ENCODE data around the gene TPT1.
"Not testable (repeated sequence)": the region's sequence is repeated elsewhere in the genome, so short reads cannot be mapped to it uniquely, and the experiment has no call there.

TPT1 gene

DNA sequence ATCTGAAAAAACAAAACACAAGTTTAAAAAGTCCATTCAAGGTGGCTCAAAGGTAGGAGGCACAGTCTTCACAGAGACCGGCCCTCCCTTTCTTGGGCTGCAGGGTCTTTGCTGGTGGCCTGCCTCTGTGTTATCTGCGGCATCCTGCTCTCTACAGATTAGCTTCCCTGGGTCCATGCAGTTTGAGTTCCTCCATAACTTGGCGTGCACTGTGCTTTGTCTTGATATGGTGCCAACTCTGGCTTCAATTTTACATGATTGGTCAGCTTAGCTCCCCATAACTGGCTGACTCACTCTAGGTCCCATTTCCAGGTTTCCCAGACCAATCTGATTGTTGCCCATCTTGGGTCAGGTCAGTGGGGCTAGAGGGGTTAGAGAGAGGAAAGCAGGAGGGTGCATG lies 41.8 kb downstream of the TPT1 start:
- no peak for DNase-seq

DNA sequence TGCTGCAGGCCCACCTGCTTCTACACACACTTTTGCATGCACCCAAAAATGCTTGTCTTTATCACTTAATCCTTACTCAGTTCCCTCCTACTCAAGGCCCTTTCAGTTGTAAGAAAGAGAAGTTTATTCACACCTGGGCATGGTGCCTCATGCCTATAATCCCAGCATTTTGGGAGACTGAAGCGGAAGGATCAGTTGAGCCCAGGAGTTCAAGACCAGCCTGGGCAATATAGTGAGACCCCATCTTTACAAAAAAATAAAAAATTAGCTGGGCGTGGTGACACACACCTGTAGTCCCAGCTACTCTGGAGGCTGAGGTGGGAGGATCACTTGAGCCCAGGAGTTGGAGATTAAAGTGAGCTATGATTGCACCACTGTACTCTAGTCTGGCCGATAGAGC lies 42.4 kb downstream of the TPT1 start:
- DNase-seq: not testable (repeated sequence)

DNA sequence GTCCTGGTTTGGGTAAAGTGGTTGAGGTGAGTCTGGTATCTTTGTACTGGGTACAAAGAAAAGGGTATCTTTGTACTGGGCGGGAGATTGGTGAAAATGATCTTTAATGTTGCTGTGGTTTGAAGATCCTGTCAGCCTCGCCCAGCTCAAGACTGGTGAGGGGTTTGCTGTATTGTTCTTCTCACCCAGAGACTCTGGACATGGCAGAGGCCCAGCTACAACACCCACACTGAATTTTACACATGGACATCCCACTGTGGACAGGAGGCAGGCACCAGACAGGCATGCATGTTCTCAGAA lies 42.8 kb downstream of the TPT1 start:
- DNase-seq: no peak

DNA sequence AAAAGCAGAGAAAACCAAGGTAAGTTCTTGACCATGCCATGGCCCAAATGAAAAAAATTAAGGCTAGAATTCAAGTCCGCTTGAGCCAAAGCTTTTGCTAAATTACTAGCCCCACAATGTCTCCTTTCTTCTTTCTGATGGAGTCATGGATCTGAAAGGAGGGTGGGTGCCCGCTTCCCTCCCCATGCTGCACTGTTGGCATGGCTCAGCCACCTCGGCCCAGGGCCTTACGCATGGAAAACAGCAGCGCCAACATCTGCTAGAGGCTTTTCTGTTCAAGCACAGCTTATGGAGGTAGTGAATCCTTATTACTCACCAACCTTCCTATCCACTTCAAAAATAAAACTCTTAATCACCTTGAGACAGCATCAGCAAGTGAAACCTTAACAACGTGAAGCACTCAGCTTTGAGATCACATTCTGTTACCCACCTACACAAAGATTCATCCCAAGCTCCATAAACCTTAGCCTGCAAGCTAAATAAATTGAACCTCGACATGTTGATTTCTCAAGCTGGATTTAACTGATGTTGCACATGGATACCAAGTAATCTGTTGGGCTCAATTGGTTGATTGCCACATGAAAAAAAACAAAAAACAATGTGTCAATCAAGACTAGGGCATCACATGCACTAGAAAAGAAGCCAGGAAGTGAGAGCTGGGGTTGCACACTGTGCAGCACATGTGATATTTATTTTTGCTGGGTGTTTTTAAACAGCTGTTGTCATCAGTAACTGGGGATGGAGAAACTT lies 43.4 kb downstream of the TPT1 start:
- no peak for DNase-seq

DNA sequence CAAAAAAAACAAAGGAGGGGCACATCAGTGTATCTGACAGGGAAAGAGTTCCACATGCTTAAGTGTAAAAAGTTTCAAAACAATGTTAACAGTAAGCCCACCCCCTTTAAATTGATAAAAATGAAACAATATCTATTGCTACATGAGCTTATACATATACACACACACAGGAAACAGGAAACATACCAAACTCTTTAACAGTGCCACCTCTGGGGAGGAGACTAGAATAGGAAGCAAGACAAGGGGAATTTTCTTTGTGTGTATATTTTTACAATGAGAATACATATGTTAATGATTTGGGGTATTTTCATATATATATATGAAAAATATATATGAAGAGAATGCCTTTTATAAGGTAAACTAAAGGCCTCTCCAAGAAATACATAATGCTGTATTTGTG lies 44.7 kb downstream of the TPT1 start:
- no peak for DNase-seq

DNA sequence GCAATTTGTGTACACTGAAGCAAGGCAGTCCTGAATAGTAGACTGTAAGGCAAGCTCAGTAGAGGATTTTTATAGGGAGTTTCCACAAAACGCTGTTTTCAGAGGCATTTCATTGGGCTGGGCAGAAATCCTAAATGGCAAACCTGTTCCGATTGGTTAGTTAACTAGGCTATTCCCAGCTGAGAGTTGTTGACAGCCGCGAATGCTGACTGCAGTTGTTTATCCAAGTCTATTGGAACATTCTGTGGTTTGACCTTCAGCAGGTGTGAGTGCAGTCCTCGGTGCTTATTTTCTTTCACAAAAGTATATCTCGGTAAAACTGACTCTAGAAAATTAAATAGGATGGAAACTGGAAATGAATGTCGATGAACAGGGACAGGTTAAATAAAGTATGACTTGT lies 45.4 kb downstream of the TPT1 start:
- DNase-seq: no peak

DNA sequence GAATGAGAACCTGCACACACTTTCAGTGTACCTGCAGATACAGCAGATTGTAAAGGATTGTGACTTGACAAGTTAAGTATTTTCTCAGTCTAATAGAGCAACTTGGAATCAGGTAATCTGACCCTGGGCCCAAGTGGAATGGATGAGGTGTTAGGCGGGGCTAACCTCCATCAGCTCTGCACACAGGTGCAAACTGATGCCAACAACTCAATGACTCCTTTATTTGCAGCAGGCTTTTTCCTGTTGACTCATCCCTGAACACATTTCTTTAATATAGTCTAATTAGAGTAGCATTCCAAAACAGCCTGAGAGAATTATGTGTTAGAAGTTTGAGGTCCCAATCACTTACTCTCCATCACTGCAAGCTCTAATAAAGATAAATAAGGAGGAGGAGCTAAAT lies 48.8 kb downstream of the TPT1 start:
- DNase-seq: no peak

DNA sequence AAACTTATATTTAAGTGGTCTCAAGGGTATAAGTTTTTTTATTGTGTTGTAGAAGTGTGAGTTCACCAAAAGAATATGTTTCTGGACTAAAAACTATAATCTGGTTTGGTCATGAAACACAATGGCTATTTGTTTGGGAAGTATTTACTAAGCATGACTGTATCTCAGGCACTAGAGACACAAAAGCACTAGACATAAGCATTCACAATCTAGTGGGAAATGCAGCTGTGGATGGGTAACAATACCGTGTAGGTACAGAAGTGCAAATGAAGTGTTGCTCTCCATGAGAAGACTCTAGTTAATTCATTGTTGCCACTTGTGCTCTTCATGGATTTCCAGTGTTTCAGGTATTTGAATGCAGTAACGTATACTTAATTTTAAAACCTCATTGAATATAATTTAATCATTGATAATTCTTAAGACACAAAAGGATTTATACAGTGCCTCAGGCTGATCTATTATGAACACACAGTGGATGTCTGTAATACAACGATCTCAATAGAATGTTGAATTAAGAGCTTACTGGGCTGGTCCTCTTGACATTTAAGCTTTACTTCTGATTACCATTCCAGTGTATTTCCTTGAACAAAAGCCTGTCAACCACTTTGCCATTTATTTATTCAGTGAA lies 50.9 kb downstream of the TPT1 start:
- no peak for DNase-seq
